Stimulated activated naive B cell treated with anti-CD40 and anti-IgM and Interleukin-4, amounts not matched to agents 10 μg/mL and 1 μg/mL and 100 μg/mL, for 72 hours (primary cell): Measurements from ENCODE around the gene SIK3.
A peak's percentile ranks its signal among the peaks of the same experiment; 100 is the strongest.

Experiments
- ATAC-seq, 2 donors: fragments of 150-1000 bp; cut with Tn5 transposase; replicated peaks; 2 replicates each; pipeline ENCODE4 v1.10.0; 2021; ENCODE audit warnings: moderate library complexity in 1 of 2
- DNase-seq: peaks from one replicate; pipeline ENCODE4 v3.0.0; 2021
- H3K27ac Mint-ChIP-seq: one replicate; pipeline ENCODE4 v1.8.0; 2022; ENCODE audit warnings: mild to moderate bottlenecking, mixed read lengths
- H3K27me3 Mint-ChIP-seq, 2 donors: one replicate each; pipeline ENCODE4 v1.8.0; 2022; ENCODE audit warnings: mixed read lengths in 2 of 2
- H3K36me3 Mint-ChIP-seq, 2 donors: one replicate each; pipeline ENCODE4 v1.8.0; 2022; ENCODE audit warnings: mixed read lengths in 2 of 2, mild to moderate bottlenecking in 1 of 2
- H3K4me1 Mint-ChIP-seq, 2 donors: one replicate each; pipeline ENCODE4 v1.8.0; 2022; ENCODE audit warnings: mixed read lengths in 2 of 2, mild to moderate bottlenecking in 1 of 2
- H3K4me3 Mint-ChIP-seq, 2 donors: one replicate each; pipeline ENCODE4 v1.8.0; 2022; ENCODE audit warnings: mild to moderate bottlenecking in 2 of 2, mixed read lengths in 2 of 2, moderate library complexity in 1 of 2
- H3K9me3 Mint-ChIP-seq, 2 donors: one replicate each; pipeline ENCODE4 v1.8.0; 2022; ENCODE audit warnings: mixed read lengths in 2 of 2, mild to moderate bottlenecking in 1 of 2

Gene SIK3

GRCh38 chr11:117010808-117011540 is 87.3 kb downstream of the SIK3 start:
- no peak overlapping the region for H3K4me3 Mint-ChIP-seq
- no peaks in the 10 kb centered on the region for H3K27me3 Mint-ChIP-seq
- peak overlapping the region; percentile 42 for H3K27ac Mint-ChIP-seq

GRCh38 chr11:117009905-117010605 is 88.2 kb downstream of the SIK3 start:
- Mint-ChIP-seq H3K36me3 (peaks cover 1 to 3% of the 10 kb centered on the region in 2 donors), H3K27ac (peak overlapping the region; percentile 51), H3K4me1 (peaks cover 25 to 67% of the 10 kb centered on the region in 2 donors), H3K4me3 (no peak overlapping the region), H3K27me3 (no peaks in the 10 kb centered on the region), H3K9me3 (peaks cover 0 to 1% of the 10 kb centered on the region in 2 donors)
- DNase-seq (no peak), ATAC-seq (no peak)

More at GRCh38 chr11:117010808-117011540, 87.3 kb downstream of the SIK3 start:
- ATAC-seq (peak; percentile 67 to 77), DNase-seq (no peak)
- Mint-ChIP-seq H3K9me3 (peaks cover 0 to 1% of the 10 kb centered on the region in 2 donors), H3K4me1 (peaks cover 22 to 58% of the 10 kb centered on the region in 2 donors), H3K36me3 (peaks cover 1 to 3% of the 10 kb centered on the region in 2 donors)

GRCh38 chr11:117005758-117006157 is 92.5 kb downstream of the SIK3 start:
- H3K36me3 Mint-ChIP-seq = peaks cover 6 to 7% of the 10 kb centered on the region in 2 donors
- no peak overlapping the region for H3K4me3 Mint-ChIP-seq
- H3K27me3 Mint-ChIP-seq = no peaks in the 10 kb centered on the region
- ATAC-seq (peak; percentile 51 to 66), DNase-seq (no peak)
- peaks cover 0 to 4% of the 10 kb centered on the region in 2 donors for H3K9me3 Mint-ChIP-seq
- peaks cover 40 to 75% of the 10 kb centered on the region in 2 donors for H3K4me1 Mint-ChIP-seq
- H3K27ac Mint-ChIP-seq = no peak overlapping the region

GRCh38 chr11:117002639-117003299 is 95.5 kb downstream of the SIK3 start:
- Mint-ChIP-seq H3K4me3 (no peak overlapping the region), H3K36me3 (peaks cover 8 to 10% of the 10 kb centered on the region in 2 donors), H3K27ac (no peak overlapping the region), H3K27me3 (no peaks in the 10 kb centered on the region), H3K9me3 (peaks cover 0 to 4% of the 10 kb centered on the region in 2 donors), H3K4me1 (peaks cover 43 to 80% of the 10 kb centered on the region in 2 donors)
- ATAC-seq (peak; percentile 51 to 59), DNase-seq (no peak)

- Mint-ChIP-seq H3K4me3 (no peak overlapping the region), H3K4me1 (peaks cover 43 to 71% of the 10 kb centered on the region in 2 donors), H3K36me3 (peaks cover 10 to 12% of the 10 kb centered on the region in 2 donors)
Observed at GRCh38 chr11:117000014-117000737, 98.1 kb downstream of the SIK3 start.

GRCh38 chr11:116997071-116997470 is 101.2 kb downstream of the SIK3 start:
- ATAC-seq (no peak), DNase-seq (no peak)
- Mint-ChIP-seq H3K27me3 (no peaks in the 10 kb centered on the region), H3K4me3 (no peak overlapping the region), H3K36me3 (peaks cover 9% of the 10 kb centered on the region in 2 donors), H3K9me3 (peaks cover 0 to 4% of the 10 kb centered on the region in 2 donors), H3K27ac (no peak overlapping the region), H3K4me1 (peaks cover 39 to 61% of the 10 kb centered on the region in 2 donors)

More at GRCh38 chr11:117000014-117000737, 98.1 kb downstream of the SIK3 start:
- no peak for DNase-seq
- H3K9me3 Mint-ChIP-seq = peaks cover 0 to 4% of the 10 kb centered on the region in 2 donors
- H3K27ac Mint-ChIP-seq = no peak overlapping the region
- no peaks in the 10 kb centered on the region for H3K27me3 Mint-ChIP-seq
- no peak for ATAC-seq

- peak overlapping the region; percentile 75 for H3K27ac Mint-ChIP-seq
- peak in 1 of 2 donors; percentile 53 for ATAC-seq
- H3K27me3 Mint-ChIP-seq = no peaks in the 10 kb centered on the region
- H3K36me3 Mint-ChIP-seq = peaks cover 6 to 11% of the 10 kb centered on the region in 2 donors
- no peaks in the 10 kb centered on the region for H3K9me3 Mint-ChIP-seq
- no peak for DNase-seq
- peaks cover 39 to 58% of the 10 kb centered on the region in 2 donors for H3K4me1 Mint-ChIP-seq
- no peak overlapping the region for H3K4me3 Mint-ChIP-seq
Observed at GRCh38 chr11:116994195-116994594, 104.0 kb downstream of the SIK3 start.

- peaks cover 44 to 64% of the 10 kb centered on the region in 2 donors for H3K4me1 Mint-ChIP-seq
- DNase-seq = no peak
Observed at GRCh38 chr11:116993599-116993998, 104.6 kb downstream of the SIK3 start.

GRCh38 chr11:116991491-116991890 is 106.7 kb downstream of the SIK3 start:
- H3K9me3 Mint-ChIP-seq = no peaks in the 10 kb centered on the region
- no peaks in the 10 kb centered on the region for H3K27me3 Mint-ChIP-seq
- no peak overlapping the region for H3K27ac Mint-ChIP-seq
- peaks cover 52 to 74% of the 10 kb centered on the region in 2 donors for H3K4me1 Mint-ChIP-seq
- H3K36me3 Mint-ChIP-seq = peaks cover 6% of the 10 kb centered on the region in 2 donors
- no peak overlapping the region for H3K4me3 Mint-ChIP-seq
- ATAC-seq = no peak
- no peak for DNase-seq

More at GRCh38 chr11:116993599-116993998, 104.6 kb downstream of the SIK3 start:
- H3K27me3 Mint-ChIP-seq = no peaks in the 10 kb centered on the region
- H3K4me3 Mint-ChIP-seq = peak overlapping the region; percentile 38 to 61
- H3K27ac Mint-ChIP-seq = peak overlapping the region; percentile 94
- peak; percentile 50 to 79 for ATAC-seq
- H3K36me3 Mint-ChIP-seq = peaks cover 6 to 11% of the 10 kb centered on the region in 2 donors
- H3K9me3 Mint-ChIP-seq = no peaks in the 10 kb centered on the region

GRCh38 chr11:116990811-116991210 is 107.4 kb downstream of the SIK3 start:
- ATAC-seq (no peak), DNase-seq (no peak)
- Mint-ChIP-seq H3K4me3 (no peak overlapping the region), H3K27me3 (no peaks in the 10 kb centered on the region), H3K36me3 (peaks cover 6% of the 10 kb centered on the region in 2 donors), H3K9me3 (no peaks in the 10 kb centered on the region), H3K4me1 (peaks cover 57 to 81% of the 10 kb centered on the region in 2 donors), H3K27ac (no peak overlapping the region)

GRCh38 chr11:116990061-116990473 is 108.2 kb downstream of the SIK3 start:
- no peak for DNase-seq
- Mint-ChIP-seq H3K4me1 (peaks cover 52 to 78% of the 10 kb centered on the region in 2 donors), H3K27me3 (no peaks in the 10 kb centered on the region), H3K27ac (no peak overlapping the region), H3K36me3 (peaks cover 6% of the 10 kb centered on the region in 2 donors), H3K4me3 (no peak overlapping the region), H3K9me3 (no peaks in the 10 kb centered on the region)
- ATAC-seq = no peak

GRCh38 chr11:116989184-116989583 is 109.0 kb downstream of the SIK3 start:
- Mint-ChIP-seq H3K4me3 (peak overlapping the region; percentile 23 to 29), H3K36me3 (peaks cover 6% of the 10 kb centered on the region in 2 donors), H3K4me1 (peaks cover 50 to 78% of the 10 kb centered on the region in 2 donors), H3K27me3 (no peaks in the 10 kb centered on the region), H3K9me3 (no peaks in the 10 kb centered on the region), H3K27ac (peak overlapping the region; percentile 82)
- no peak for ATAC-seq
- DNase-seq = no peak

GRCh38 chr11:116986521-116987105 is 111.6 kb downstream of the SIK3 start:
- no peaks in the 10 kb centered on the region for H3K27me3 Mint-ChIP-seq
- H3K36me3 Mint-ChIP-seq = peaks cover 4 to 6% of the 10 kb centered on the region in 2 donors
- peak; percentile 78 to 84 for ATAC-seq
- H3K9me3 Mint-ChIP-seq = no peaks in the 10 kb centered on the region
- DNase-seq = no peak
- H3K27ac Mint-ChIP-seq = peak overlapping the region; percentile 43
- peaks cover 46 to 80% of the 10 kb centered on the region in 2 donors for H3K4me1 Mint-ChIP-seq
- peak overlapping the region; percentile 3 to 8 for H3K4me3 Mint-ChIP-seq
